HFFc6 (cell line): ENCODE results near the gene MSGN1. TPM values are rescaled to one million over a fixed set of nuclear protein-coding genes. Genes with fewer than 3 reads are reported as not detected.

Source experiments
- DNase-seq: peaks from one replicate; pipeline ENCODE4 v3.0.0-alpha.2; 2018
- H3K27ac Mint-ChIP-seq: 2 replicates; pipeline ENCODE4 v1.8.0; 2020; ENCODE audit warnings: mild to moderate bottlenecking, mixed read lengths
- H3K27me3 Mint-ChIP-seq: 2 replicates; pipeline ENCODE4 v1.8.0; 2021; ENCODE audit warnings: mild to moderate bottlenecking, moderate library complexity, mixed read lengths; ENCODE audit not compliant: insufficient read depth
- H3K36me3 Mint-ChIP-seq: 2 replicates; pipeline ENCODE4 v1.8.0; 2021; ENCODE audit warnings: low read depth, mixed read lengths
- H3K4me1 Mint-ChIP-seq: 2 replicates; pipeline ENCODE4 v1.8.0; 2020; ENCODE audit warnings: low read depth, mixed read lengths
- H3K4me3 Mint-ChIP-seq: 2 replicates; pipeline ENCODE4 v1.8.0; 2020; ENCODE audit warnings: mild to moderate bottlenecking, moderate library complexity, mixed read lengths
- H3K9me3 Mint-ChIP-seq: 2 replicates; pipeline ENCODE4 v1.8.0; 2020; ENCODE audit warnings: mild to moderate bottlenecking, mixed read lengths
- total RNA-seq, 6 experiments: library from RNA; stranded (reverse); fragmentation: NEBNext Ultra II Directional; extraction: Animal tissue kit (Norgen Biotek cat#: 25700); gene quantifications; 2 replicates in 1 of 6; 3 replicates in 5 of 6; pipeline ENCODE4 v1.2.3, GENCODE V29; 2021
- TF ChIP-seq, protein P1 (sequence below): fragments of 200-600 bp; sonication (generic); IDR thresholded peaks from 2 replicates; pipeline ENCODE4 v1.5.0; 2021; ENCODE audit warnings: antibody characterized with exemption, mild to moderate bottlenecking

The MSGN1 gene
- total RNA-seq, 6 experiments from 2014 or later = not detected

DNA sequence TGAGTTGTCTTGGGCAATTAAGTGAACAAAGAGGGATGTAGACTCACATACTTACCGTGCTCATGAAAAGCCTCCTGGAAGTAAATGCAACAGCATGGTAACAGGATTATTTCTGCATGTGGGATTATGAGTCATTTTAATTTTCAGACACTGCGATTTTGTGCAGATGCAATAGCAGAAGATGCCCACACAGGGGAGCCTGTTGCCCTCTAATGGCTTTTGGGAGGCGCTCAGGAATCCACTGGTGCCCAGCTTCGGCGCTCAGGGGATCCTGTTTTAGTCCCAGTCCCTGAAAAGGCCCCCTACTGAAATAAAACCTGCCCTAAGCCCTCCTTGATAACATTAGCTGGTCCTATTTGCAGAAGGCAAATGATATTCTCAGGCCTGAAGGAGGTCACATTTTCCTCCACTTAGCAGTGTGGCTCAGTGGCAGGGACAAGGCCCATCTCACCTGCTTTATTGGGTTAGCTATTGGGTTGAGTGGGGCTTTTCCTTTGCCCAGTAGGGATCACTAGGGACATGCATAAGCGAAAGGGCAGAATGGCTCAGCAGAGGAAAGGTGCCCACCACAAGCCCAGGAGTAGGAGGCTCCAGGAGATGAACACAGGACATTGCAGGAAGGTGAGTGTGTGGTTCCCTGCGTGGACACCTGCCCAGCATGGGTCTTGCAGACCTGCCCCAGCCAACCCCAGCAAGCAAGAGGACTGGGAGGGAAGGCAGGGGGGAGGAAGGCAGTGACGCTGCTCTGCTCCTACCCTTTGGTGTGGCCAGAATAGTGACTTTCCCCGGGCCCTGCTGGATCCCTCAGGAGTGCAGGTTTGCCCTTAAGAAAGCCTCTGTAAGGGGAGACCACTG lies 35.7 kb downstream of the MSGN1 start:
- Mint-ChIP-seq H3K9me3 (no peaks in the 10 kb centered on the region), H3K27ac (no peak overlapping the region)

DNA sequence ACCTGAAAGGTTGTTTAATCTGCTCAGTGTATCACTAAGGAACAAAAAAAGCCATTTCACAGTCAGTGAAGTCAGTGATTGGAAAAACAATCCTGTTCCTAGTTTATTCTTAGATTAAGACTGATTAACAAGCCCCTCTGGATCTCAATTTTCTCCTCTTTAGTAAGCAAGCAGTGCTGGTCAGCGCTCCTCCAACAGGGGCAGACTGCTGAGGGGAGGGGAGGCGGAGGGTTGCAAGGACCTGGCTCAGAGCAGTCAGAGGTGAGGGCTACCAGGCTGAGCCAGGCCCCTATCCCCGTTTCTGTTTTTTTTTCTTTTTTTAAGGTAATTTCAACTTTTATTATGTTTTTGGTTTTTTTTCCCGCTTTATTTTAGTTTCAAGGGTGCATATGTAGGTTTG lies 37.5 kb downstream of the MSGN1 start:
- no peaks in the 10 kb centered on the region for H3K36me3 Mint-ChIP-seq
- DNase-seq = no peak
- no peaks in the 10 kb centered on the region for H3K9me3 Mint-ChIP-seq
- H3K4me3 Mint-ChIP-seq = no peak overlapping the region
- peaks cover 11% of the 10 kb centered on the region for H3K4me1 Mint-ChIP-seq
- no peaks in the 10 kb centered on the region; the same call in 1 of the 2 replicates for H3K27me3 Mint-ChIP-seq
- H3K27ac Mint-ChIP-seq = no peak overlapping the region
- TF ChIP-seq, protein P1, sequence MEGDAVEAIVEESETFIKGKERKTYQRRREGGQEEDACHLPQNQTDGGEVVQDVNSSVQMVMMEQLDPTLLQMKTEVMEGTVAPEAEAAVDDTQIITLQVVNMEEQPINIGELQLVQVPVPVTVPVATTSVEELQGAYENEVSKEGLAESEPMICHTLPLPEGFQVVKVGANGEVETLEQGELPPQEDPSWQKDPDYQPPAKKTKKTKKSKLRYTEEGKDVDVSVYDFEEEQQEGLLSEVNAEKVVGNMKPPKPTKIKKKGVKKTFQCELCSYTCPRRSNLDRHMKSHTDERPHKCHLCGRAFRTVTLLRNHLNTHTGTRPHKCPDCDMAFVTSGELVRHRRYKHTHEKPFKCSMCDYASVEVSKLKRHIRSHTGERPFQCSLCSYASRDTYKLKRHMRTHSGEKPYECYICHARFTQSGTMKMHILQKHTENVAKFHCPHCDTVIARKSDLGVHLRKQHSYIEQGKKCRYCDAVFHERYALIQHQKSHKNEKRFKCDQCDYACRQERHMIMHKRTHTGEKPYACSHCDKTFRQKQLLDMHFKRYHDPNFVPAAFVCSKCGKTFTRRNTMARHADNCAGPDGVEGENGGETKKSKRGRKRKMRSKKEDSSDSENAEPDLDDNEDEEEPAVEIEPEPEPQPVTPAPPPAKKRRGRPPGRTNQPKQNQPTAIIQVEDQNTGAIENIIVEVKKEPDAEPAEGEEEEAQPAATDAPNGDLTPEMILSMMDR = no peak

More for the DNA sequence above, 35.7 kb downstream of the MSGN1 start:
- peak; percentile 70 for DNase-seq
- Mint-ChIP-seq H3K4me1 (peaks cover 6% of the 10 kb centered on the region), H3K27me3 (peaks cover 2% of the 10 kb centered on the region), H3K36me3 (no peaks in the 10 kb centered on the region), H3K4me3 (no peak overlapping the region)
- TF ChIP-seq, protein P1 = peak; percentile 96

DNA sequence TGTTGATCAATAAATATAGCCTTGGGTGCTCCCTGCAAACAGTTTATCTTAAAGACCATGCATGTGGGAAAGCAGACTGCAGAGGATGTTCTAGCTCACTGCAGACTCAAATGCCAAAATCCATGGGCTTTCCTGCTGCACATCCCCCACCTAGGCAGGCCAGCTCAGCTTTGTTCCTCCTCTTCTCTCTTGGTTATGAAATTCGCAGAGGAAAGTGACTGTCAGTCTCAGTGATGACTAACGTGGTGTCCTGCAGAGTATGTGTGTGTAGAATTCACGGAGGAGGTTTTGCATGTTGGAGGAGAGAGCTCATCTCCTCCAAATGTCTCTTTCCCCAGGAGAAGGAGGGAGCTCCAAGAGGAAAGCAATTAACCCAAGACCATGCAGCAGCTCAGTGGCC lies 40.8 kb downstream of the MSGN1 start:
- Mint-ChIP-seq H3K4me3 (no peak overlapping the region), H3K27ac (no peak overlapping the region), H3K4me1 (peaks cover 7% of the 10 kb centered on the region), H3K36me3 (no peaks in the 10 kb centered on the region), H3K27me3 (peaks cover 6% of the 10 kb centered on the region), H3K9me3 (no peaks in the 10 kb centered on the region)
- TF ChIP-seq, protein P1 = no peak
- peak; percentile 3 for DNase-seq

DNA sequence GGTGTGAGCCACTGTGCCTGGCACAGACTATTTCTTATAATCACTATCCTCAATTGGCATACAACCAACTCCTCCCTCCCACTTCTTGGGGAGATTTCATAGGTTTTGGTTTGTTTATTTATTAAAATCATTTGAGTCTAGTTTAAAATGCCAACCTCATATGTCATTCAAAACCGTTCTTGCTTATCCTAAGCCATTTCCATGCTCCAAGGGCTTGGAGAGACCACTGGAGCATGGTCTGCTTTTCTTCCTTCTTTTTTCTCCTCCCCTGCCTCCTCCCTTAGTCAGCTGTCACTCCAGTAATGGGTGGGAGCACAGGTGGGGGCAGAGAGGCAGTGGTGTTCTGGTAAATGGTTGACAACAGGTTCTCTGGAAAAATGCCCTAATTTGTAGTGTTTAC lies 41.8 kb downstream of the MSGN1 start:
- H3K9me3 Mint-ChIP-seq = no peaks in the 10 kb centered on the region
- no peak overlapping the region for H3K4me3 Mint-ChIP-seq
- TF ChIP-seq, protein P1 = no peak
- peaks cover 7% of the 10 kb centered on the region for H3K4me1 Mint-ChIP-seq
- H3K27ac Mint-ChIP-seq = no peak overlapping the region
- no peak for DNase-seq
- no peaks in the 10 kb centered on the region for H3K36me3 Mint-ChIP-seq
- peaks cover 10% of the 10 kb centered on the region for H3K27me3 Mint-ChIP-seq

DNA sequence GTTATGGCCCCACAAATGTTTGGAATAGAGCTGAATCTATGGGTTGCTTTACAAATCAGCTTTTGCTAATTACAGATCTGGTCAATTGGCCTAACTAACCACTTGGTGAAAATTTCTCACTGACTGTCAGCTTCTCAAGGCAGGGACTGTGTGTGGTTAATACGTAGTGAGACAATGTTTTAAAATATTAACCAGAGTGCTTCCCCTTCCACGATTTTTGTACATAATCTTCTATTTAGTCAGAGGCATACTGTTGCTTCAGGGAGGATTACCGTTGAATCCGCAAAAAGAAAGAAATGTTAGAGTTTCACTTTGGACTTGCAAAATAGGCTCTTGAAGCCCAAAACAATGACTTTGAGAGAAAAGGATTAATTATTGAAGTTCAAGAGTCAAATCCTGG lies 47.3 kb downstream of the MSGN1 start:
- DNase-seq = no peak
- Mint-ChIP-seq H3K9me3 (no peaks in the 10 kb centered on the region), H3K36me3 (no peaks in the 10 kb centered on the region), H3K27ac (no peak overlapping the region), H3K27me3 (peaks cover 10% of the 10 kb centered on the region), H3K4me1 (no peaks in the 10 kb centered on the region), H3K4me3 (no peak overlapping the region)
- TF ChIP-seq, protein P1 = no peak
